GM06990 (cell line): ENCODE measurements around the gene SNU13.
"Not testable (repeated sequence)": the region's sequence is repeated elsewhere in the genome, so short reads cannot be mapped to it uniquely, and the experiment has no call there.

ENCODE experiments used
- DNase-seq: peaks from one replicate; pipeline ENCODE4 v3.0.0-alpha.2; 2011; ENCODE audit not compliant: insufficient read length; ENCODE audit errors: extremely low read depth
- H3K27me3 ChIP-seq: replicated peaks from 2 replicates; pipeline ENCODE4 v1.6.0; 2011; ENCODE audit warnings: low read length; ENCODE audit not compliant: control insufficient read depth, insufficient read depth
- H3K36me3 ChIP-seq: 2 replicates; pipeline ENCODE4 v1.5.1; 2011; ENCODE audit warnings: low read length; ENCODE audit not compliant: control insufficient read depth, insufficient read depth
- H3K4me3 ChIP-seq: replicated peaks from 2 replicates; pipeline ENCODE4 v1.5.1; 2011; ENCODE audit warnings: low read depth, mild to moderate bottlenecking, control low read depth, low read length
- CTCF ChIP-seq: IDR thresholded peaks from 2 replicates; pipeline ENCODE4 v1.5.1; 2011; ENCODE audit warnings: low read length, control low read depth, mild to moderate bottlenecking, inconsistent platforms; ENCODE audit not compliant: insufficient read depth, poor library complexity, severe bottlenecking

Gene SNU13

GRCh38 chr22:41688365-41689211 is at the start of gene SNU13:
Gene SNU13 (minus strand): TSS chr22:41688867. CDS start chr22:41688796, 71 bp downstream.
- peaks cover 3% of the 10 kb centered on the region; the same call in 1 of the 2 replicates for H3K36me3 ChIP-seq
- peak; percentile 93 for DNase-seq
- no peak for TF ChIP-seq CTCF
- peak within 1 kb of the TSS; percentile 88 for H3K4me3 ChIP-seq
- no peaks in the 10 kb centered on the region for H3K27me3 ChIP-seq

GRCh38 chr22:41733241-41733640 is 44.6 kb upstream of the SNU13 start:
- H3K36me3 ChIP-seq, H3K27me3 ChIP-seq, H3K4me3 ChIP-seq, DNase-seq: not testable (repeated sequence)

GRCh38 chr22:41732096-41732772 is 43.6 kb upstream of the SNU13 start:
- no peaks in the 10 kb centered on the region for H3K27me3 ChIP-seq
- peak; percentile 8 for DNase-seq
- H3K4me3 ChIP-seq = no peak overlapping the region
- H3K36me3 ChIP-seq = no peaks in the 10 kb centered on the region
- TF ChIP-seq CTCF = no peak

GRCh38 chr22:41731609-41732008 is 42.9 kb upstream of the SNU13 start:
- Histone ChIP-seq H3K36me3 (no peaks in the 10 kb centered on the region), H3K4me3 (no peak overlapping the region), H3K27me3 (no peaks in the 10 kb centered on the region)
- TF ChIP-seq CTCF = no peak
- no peak for DNase-seq

GRCh38 chr22:41725510-41726110 is 36.9 kb upstream of the SNU13 start:
- DNase-seq = no peak
- H3K27me3 ChIP-seq = no peaks in the 10 kb centered on the region
- no peaks in the 10 kb centered on the region for H3K36me3 ChIP-seq
- H3K4me3 ChIP-seq = no peak overlapping the region
- TF ChIP-seq CTCF = no peak

GRCh38 chr22:41722496-41722895 is 33.8 kb upstream of the SNU13 start:
- DNase-seq = no peak
- no peak for TF ChIP-seq CTCF
- no peaks in the 10 kb centered on the region for H3K27me3 ChIP-seq
- H3K4me3 ChIP-seq = no peak overlapping the region
- no peaks in the 10 kb centered on the region for H3K36me3 ChIP-seq
